AG08395 (cell line): ENCODE data around the gene TRIM37.

ENCODE experiments used
- DNase-seq: peaks from one replicate; pipeline ENCODE4 v3.0.0; 2012; ENCODE audit warnings: mixed read lengths, low spot score

The TRIM37 gene

DNA sequence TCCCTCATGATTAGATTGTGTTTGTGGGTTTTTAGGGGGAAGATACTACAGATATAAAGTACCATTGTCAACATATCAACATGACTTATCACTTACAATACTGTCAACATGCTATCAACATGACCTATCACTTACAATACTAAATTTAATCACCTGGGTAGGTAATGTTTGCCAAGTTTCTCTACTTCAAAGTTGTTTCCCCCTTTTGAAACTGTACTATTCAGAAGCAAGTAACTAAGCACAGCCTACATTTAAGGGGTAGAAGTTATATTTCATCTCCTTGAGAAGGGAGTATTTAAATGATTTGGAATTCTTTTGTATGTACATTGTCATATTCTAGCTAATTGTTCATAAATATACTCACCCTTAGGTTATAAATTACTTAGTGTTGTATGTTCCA lies 68.7 kb downstream of the TRIM37 start:
- no peak for DNase-seq

DNA sequence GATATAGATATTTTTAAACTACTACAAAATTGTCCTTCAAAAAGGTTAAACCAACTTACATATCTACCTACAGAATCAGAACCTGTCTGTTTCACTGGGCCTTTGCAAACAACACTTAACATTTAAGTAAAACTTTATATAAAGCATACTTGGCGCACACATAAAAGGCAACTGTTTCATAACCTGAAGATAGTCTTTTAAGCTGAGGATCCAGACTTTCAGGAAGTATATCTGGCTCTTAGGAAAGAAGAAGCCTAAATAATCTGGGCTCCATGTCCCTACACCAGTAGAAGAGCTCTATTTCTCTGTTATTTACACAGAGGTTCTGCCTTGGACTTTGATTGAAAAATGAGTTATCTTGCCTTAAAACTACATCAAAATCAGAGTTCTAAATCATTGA lies 75.9 kb downstream of the TRIM37 start:
- no peak for DNase-seq

DNA sequence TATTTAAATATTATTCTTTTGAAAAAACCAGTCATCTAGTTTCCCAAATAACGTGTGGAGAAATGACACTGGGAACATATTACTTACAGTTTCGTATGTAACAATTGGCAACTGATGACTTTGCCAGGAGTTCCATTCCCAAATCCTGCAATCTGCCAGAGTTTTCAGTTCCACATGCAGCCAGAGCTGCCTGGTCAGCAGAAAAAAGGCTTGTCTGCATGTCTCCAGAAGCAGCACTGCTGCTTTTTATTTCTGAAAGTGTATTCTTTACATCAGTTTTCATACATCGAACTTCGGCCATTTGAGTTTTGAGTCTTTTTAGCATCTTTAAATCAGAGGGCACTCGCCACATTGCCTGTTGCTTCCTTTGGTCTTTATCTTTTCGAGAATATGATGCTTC lies 78.4 kb downstream of the TRIM37 start:
- no peak for DNase-seq

- no peak for DNase-seq
Measured at GRCh38 chr17:59027750-59028149, 78.9 kb downstream of the TRIM37 start.

- no peak for DNase-seq
Measured at GRCh38 chr17:59026176-59026939, 80.3 kb downstream of the TRIM37 start.

GRCh38 chr17:59024916-59025315 lies 81.8 kb downstream of the TRIM37 start:
- no peak for DNase-seq

DNA sequence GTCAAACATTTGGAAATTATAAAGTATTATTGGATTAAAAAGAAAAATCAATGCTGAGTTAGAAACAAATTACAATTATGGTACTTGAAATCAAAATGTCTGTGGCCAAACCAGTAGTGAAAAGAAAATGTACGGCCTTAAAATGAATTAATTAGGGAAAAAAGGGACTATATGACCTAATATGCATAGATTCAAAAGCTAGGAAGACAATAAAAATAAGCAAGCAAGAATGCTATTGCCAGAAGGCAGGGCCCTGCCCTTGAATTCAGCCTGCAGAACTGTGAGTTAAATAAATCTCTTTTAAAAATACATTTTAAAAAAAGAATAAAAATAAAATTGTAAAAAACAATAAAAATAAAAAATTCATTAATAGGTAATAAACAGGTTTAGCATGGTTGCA lies 88.7 kb downstream of the TRIM37 start:
- DNase-seq: no peak

- no peak for DNase-seq
Measured at GRCh38 chr17:59011975-59012374, 94.7 kb downstream of the TRIM37 start.

GRCh38 chr17:59010026-59010425 lies 96.7 kb downstream of the TRIM37 start:
- DNase-seq: no peak

- DNase-seq: no peak
Measured at GRCh38 chr17:59008737-59009136, 97.9 kb downstream of the TRIM37 start.

DNA sequence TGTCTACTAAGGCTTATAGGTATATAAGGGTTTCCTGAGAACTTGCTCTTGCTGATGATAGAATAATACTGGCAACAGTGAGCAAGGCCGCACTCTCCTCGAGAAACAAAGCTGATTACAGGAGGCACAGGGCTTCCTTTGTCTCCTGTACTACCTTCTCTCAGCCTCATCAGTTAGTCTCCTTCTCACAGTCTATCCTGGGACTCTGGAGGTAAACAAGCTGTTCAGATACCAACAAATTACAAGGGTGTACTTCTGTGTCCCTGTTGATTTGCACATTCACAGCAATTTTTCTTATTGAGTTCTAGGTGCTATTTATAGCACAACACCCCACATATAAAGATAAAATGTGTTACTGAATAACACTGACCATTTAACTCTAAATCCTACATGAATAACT lies 98.7 kb downstream of the TRIM37 start:
- no peak for DNase-seq

- DNase-seq: peak; percentile 59
Measured at GRCh38 chr17:59004338-59005111, 102.2 kb downstream of the TRIM37 start.

DNA sequence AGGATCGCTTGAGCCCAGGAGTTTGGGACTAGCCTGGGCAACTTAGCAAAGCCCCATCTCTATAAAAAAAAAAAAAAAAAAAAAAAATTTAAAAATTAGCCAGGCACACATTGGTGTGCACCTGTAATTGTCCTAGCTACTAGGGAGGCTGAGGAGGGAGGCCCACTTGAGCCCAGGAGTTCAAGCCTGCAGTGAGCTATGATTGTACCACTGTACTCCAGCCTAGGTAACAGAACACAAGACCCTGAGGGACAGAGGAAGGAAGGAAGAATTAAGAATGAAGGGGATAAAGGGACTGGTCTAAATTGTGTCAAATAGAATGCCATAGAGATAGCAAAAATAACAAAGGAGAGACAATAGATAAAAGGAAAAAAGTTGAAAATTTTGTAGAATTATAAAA lies 102.8 kb downstream of the TRIM37 start:
- DNase-seq: no peak

DNA sequence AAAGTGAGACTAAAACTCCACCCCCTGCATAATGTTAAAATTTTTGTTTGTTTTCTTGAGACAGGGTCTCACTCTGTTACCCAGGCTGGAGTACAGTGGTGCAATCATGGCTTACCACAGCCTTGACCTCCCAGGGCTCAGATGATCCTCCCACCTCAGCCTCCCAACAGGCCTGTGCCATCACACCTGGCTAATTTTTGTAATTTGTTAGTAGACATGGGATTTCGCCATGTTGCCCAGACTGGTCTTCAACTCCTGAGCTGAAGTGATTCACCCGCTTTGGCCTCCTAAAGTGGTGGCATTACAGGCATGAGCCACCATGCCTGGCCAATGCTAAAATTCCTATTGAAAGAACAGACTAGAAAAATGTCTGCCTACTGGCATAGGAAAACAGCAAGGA lies 103.8 kb downstream of the TRIM37 start:
- no peak for DNase-seq

DNA sequence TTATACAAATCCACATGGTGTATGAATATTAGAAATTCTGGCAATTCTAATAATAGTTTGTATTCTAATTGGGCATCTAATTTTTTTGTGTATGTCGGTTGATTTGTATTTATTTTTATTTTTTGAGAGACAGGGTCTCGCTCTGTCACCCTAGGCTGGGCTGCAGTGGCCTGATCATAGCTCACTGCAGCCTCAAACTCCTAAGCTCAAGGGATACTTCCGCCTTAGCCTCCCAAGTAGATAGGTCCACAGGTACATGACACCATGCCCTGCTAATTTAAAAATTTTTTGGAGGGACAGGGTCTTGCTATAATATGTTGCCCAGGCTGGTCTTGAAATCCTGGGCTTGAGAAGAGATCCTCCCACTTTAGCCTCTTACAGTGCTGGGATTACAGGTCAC lies 104.6 kb downstream of the TRIM37 start:
- no peak for DNase-seq

DNA sequence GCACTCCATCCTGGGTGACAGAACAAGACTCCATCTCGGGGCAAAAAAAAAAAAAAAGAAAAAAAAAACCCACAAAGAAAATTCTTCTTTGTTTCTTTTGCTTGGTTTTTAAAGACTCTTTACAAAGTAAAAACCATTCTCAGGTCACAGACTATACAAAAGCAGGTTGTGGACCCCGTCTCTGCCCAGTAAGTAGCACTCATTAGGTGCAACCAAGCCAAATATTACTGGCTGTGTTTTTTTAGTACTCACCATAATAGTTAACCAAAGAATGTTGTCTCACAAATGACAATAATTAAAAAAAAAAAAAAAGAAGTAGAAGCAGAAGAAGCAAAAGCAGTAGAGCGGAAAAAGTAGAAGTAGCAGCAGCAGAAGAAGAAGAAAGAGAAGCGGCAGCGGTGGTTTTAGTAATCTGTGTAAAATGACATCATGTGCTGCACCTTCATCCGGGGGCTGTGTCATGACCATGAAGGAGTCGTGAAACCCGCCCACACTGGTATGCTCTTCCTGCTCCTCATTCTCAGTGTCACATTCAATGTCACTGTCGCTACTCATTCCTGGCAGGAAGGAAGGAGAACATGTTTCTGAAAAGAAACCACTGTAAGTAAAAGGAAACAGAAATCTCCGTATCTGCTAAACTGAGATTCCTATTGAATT lies 105.4 kb downstream of the TRIM37 start:
- no peak for DNase-seq

- no peak for DNase-seq
Measured at GRCh38 chr17:59000022-59000421, 106.7 kb downstream of the TRIM37 start.

DNA sequence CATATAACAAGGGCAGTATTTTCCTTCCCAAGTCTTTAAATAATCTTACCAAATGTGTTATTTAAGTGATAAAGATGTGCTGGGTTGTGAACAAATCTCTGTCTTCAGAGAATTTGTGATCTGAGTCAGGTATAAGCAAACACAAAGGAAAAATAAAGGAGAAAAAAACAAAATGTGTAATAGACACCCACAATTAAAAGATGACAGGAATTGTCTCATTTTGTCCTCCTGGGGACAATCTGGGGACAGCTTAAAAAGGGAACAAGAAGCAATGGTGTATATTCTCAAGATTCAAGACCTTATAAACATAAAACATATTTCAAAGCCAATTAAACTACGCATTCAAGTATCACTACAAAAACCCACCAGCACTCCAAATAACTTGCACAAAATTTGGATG lies 107.2 kb downstream of the TRIM37 start:
- no peak for DNase-seq

- no peak for DNase-seq
Measured at GRCh38 chr17:58998871-58999270, 107.8 kb downstream of the TRIM37 start.

- DNase-seq: no peak
Measured at GRCh38 chr17:58997756-58998553, 108.7 kb downstream of the TRIM37 start.

- no peak for DNase-seq
Measured at GRCh38 chr17:58996968-58997367, 109.7 kb downstream of the TRIM37 start.

DNA sequence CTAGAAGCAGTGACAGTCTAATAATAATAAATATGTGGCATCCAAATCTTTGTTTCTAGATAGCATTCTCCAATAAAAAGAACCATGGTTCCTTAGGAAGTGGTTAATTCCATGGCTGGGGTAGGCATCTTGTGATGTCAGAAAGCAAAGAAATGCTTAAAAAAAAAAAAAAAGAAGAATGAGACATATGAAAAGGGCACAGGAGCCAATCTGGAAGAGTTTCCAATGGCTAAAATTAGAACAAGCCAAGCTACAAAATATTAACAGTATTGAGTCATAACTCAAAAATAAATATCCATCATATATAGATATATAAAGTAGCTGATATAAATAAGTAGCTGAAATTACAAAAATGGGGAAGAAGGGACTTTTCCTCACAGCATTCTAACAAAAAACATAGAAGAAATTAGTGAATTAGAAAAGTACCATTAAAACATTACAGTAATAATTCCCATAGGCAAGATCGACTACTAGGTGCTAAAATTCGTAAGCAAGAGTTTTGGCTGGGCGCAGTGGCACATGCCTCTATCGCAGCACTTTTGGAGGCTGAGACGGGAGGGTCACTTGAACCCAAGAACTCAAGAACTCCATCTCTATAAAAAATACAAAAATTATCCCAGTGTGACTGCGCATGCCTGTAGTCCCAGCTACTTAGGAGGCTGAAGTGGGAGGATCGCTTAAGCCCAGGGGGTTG lies 111.3 kb downstream of the TRIM37 start:
- DNase-seq: peak; percentile 10
